ENCODE results near the gene ERMARD. TPM values are rescaled to one million over a fixed set of nuclear protein-coding genes. Genes with fewer than 3 reads are reported as not detected.
A peak's percentile ranks its signal among the peaks of the same experiment; 100 is the strongest.

ERMARD gene
- total RNA-seq, 1 donor = 18.3 TPM

DNA sequence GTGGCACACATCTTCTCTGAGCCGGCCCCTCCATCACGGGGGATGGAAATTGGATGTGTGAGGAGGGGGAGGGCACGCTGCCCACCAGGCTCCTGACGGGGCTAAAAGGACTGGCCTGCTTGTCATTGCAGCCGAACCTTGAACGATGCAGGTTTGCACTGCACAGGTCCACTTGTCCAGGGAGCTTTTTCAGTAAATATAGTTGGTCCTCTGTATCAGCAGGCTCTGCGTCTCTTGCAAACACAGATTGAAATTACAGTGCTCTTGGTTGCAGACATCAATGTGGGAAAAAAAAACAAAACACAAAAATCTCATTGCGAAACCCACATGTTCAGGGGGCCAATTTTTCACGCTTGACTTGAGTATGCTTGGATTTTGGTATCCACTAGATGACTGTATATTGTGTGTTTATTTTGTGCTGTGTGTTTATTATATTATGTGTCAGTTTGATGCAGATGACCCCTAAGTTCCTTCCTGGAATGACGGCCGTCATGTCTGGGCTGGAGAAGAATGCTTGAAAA, 29.2 kb downstream of the ERMARD start:
- no peak for DNase-seq (ENCODE audit: low read depth)
- TF ChIP-seq, protein P1, sequence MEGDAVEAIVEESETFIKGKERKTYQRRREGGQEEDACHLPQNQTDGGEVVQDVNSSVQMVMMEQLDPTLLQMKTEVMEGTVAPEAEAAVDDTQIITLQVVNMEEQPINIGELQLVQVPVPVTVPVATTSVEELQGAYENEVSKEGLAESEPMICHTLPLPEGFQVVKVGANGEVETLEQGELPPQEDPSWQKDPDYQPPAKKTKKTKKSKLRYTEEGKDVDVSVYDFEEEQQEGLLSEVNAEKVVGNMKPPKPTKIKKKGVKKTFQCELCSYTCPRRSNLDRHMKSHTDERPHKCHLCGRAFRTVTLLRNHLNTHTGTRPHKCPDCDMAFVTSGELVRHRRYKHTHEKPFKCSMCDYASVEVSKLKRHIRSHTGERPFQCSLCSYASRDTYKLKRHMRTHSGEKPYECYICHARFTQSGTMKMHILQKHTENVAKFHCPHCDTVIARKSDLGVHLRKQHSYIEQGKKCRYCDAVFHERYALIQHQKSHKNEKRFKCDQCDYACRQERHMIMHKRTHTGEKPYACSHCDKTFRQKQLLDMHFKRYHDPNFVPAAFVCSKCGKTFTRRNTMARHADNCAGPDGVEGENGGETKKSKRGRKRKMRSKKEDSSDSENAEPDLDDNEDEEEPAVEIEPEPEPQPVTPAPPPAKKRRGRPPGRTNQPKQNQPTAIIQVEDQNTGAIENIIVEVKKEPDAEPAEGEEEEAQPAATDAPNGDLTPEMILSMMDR (IDR thresholded peaks at IDR 0.05; ENCODE audit: insufficient read depth, low read length) = no peak
- no peak overlapping the region for H3K4me3 ChIP-seq (ENCODE audit: low read depth, low read length)

DNA sequence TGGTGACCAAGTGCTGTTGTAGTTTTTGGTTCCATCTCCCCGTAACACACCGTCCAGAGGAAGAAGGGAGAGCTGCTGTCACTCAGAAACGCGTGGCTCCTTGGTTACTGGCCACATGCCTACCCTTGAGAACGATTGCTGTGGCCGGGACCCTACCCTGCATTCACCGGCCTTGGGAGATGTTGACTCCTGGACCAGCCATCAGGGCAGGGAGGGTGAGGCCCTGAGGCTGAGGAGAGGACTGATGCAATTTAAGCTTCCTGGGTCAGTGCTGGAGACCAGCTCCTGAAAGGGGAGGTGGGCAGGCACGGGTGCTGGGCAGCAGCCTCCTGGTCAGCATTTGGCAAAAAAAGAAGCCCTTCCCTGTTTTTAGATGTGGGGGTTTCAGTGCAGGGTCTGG, 31.5 kb downstream of the ERMARD start:
- TF ChIP-seq, protein P1 (IDR thresholded peaks at IDR 0.05; ENCODE audit: insufficient read depth, low read length) = no peak
- no peak for DNase-seq (ENCODE audit: low read depth)
- H3K4me3 ChIP-seq (ENCODE audit: low read depth, low read length) = no peak overlapping the region

DNA sequence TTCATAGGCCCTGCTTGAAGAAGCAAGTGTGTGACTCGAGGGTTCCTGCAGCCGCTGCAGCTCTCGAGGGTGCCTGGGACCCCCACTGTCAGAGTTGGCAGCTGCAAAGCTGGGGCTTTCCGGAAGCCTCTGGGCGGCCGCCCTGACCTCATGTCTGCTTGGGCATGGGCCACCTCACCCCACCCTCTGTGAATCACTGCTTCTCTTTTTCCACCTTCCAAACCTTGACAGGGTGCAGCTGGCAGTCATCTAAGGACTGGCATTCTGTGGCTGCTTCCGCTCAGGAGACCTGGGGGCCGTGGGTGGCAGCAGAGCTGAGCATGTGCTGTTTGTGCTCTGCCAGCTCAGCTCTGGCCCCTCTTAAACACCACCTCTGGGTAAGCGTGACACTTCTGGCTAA, 32.0 kb downstream of the ERMARD start:
- no peak overlapping the region for H3K4me3 ChIP-seq (ENCODE audit: low read depth, low read length)
- TF ChIP-seq, protein P1 (IDR thresholded peaks at IDR 0.05; ENCODE audit: insufficient read depth, low read length) = no peak
- DNase-seq (ENCODE audit: low read depth) = peak; percentile 20

DNA sequence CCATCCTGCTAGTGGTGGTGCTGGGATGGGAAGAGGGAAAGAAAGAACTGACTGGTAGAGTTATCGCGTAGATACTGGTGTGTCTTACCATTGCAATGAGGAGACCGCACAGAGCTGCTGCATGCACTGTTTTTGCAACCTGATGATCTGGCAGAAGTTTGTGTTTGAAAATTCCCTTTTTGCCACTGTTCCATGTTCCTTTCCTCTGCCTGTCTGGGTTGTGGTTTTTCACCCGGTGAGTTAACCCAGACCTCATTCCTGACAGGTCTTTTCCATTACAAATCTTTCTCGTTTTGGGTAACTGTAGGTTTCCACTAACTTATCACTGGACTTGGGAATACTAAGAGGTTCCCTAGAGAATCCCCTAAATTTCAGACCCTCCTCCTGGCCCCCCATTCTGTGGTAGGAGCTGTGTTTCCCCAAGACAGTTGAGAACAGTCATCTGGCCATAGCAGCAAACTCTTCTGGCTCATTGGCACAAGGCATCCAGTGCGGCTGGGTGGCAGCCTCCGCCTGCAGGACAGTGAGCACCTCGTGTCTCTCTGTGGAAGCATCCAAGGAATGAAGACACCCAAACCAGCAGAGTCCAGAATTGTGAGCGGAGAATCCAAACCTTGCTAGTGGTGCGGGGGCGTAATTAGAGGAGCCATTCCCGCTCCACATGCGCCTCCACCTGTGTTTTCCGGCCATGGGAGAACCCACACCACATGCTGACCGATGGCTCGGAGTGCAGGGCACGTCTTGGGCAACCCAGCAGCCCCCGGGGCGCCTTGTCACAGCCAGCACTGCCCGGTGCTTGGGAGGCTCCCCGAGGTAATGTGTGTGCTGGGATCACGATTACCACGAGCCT, 32.8 kb downstream of the ERMARD start:
- H3K4me3 ChIP-seq (ENCODE audit: low read depth, low read length) = no peak overlapping the region
- DNase-seq (ENCODE audit: low read depth) = peak; percentile 27
- TF ChIP-seq, protein P1 (IDR thresholded peaks at IDR 0.05; ENCODE audit: insufficient read depth, low read length) = no peak

DNA sequence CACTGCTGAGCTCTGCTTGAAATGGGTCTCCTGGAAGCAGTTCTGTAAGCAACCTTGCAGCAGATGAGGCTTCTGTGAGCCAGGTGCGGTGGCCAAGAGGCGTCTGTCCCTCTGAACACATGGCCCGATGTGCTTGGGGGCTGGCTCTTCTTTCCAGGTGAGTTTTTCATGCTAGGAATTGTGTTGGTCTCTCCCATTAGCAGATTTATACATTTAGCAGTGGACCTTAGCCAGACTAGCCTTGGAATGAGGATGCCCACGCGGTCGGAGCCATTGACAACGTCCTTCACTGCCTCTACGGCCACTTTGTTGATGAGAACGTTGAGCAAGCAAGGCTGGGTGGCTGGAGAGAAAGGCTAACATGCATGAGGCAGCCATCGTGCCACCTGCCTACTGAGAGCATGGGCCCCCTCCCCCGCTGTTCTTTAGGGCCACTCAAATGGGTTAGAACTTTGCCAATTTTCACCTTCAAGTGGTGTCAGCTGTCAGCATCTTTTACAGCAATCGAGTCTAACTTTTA, 33.5 kb downstream of the ERMARD start:
- no peak for DNase-seq (ENCODE audit: low read depth)
- H3K4me3 ChIP-seq (ENCODE audit: low read depth, low read length) = no peak overlapping the region
- TF ChIP-seq, protein P1 (IDR thresholded peaks at IDR 0.05; ENCODE audit: insufficient read depth, low read length) = no peak

DNA sequence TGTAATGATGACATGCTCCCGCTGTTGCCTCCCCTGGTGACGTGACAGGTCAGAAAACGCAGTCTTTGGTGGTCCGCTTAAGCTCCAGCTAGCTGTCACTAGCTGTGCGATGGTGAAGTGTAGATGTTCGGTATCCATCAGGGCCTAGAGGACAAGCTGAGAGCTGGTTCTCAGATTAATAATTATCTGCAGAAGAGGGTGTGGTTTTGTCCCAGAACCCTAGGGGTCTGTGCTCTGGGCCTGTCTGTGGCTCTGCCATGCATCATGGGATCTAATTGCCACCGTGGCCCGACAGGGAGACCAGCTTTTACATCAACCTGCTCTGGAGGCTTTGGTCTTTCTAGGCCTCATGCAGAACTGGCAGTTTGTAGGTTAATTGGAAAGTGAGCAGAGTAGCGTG, 34.1 kb downstream of the ERMARD start:
- DNase-seq (ENCODE audit: low read depth) = no peak
- no peak overlapping the region for H3K4me3 ChIP-seq (ENCODE audit: low read depth, low read length)
- TF ChIP-seq, protein P1 (IDR thresholded peaks at IDR 0.05; ENCODE audit: insufficient read depth, low read length) = no peak

All from fibroblast of the aortic adventitia (primary cell).